HUES48 (cell line): ENCODE measurements around the gene GNPNAT1.
"Not testable (repeated sequence)": the region's sequence is repeated elsewhere in the genome, so short reads cannot be mapped to it uniquely, and the experiment has no call there.

Source experiments
- H3K27ac ChIP-seq: one replicate; pipeline ENCODE4 v1.7.0; 2013; ENCODE audit warnings: low read depth, low read length, inconsistent platforms
- H3K27me3 ChIP-seq: 2 replicates; pipeline ENCODE4 v1.6.1; 2013; ENCODE audit warnings: mild to moderate bottlenecking, low read length; ENCODE audit not compliant: control insufficient read depth, insufficient read depth
- H3K36me3 ChIP-seq: 2 replicates; pipeline ENCODE4 v1.6.1; 2013; ENCODE audit warnings: low read length; ENCODE audit not compliant: control insufficient read depth, insufficient read depth
- H3K4me1 ChIP-seq: 2 replicates; pipeline ENCODE4 v1.6.1; 2013; ENCODE audit warnings: mild to moderate bottlenecking, low read length; ENCODE audit not compliant: control insufficient read depth, insufficient read depth
- H3K4me3 ChIP-seq: 2 replicates; pipeline ENCODE4 v1.5.1; 2013; ENCODE audit warnings: mild to moderate bottlenecking, low read depth, low read length
- H3K9ac ChIP-seq: 2 replicates; pipeline ENCODE4 v1.6.1; 2013; ENCODE audit warnings: mild to moderate bottlenecking, low read depth, low read length, moderate library complexity
- H3K9me3 ChIP-seq: 2 replicates; pipeline ENCODE4 v1.6.1; 2013; ENCODE audit warnings: low read length; ENCODE audit not compliant: control insufficient read depth, insufficient read depth

The GNPNAT1 gene

DNA sequence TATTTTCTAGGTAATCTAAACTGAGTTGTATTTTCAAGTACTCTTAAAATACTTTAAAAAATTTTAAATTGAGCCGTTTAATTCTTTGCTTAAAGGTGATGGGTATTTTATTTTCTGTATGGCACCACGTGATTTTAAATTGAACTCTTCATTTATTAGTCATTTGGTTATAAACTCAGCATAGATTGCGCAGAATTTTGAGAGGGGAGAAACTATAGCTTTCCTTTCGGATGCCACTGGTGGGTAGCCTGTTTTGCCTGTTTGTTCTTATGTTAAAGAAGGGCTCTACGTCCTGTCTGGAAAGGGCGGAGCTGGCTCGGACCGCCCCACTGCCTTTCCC, 61.9 kb downstream of the GNPNAT1 start:
- Histone ChIP-seq H3K36me3 (peaks cover 52% of the 10 kb centered on the region), H3K4me3 (peak overlapping the region; percentile 60), H3K27ac (peak overlapping the region; percentile 86), H3K9me3 (no peaks in the 10 kb centered on the region), H3K9ac (no peak overlapping the region), H3K27me3 (no peaks in the 10 kb centered on the region), H3K4me1 (peaks cover 5% of the 10 kb centered on the region)

DNA sequence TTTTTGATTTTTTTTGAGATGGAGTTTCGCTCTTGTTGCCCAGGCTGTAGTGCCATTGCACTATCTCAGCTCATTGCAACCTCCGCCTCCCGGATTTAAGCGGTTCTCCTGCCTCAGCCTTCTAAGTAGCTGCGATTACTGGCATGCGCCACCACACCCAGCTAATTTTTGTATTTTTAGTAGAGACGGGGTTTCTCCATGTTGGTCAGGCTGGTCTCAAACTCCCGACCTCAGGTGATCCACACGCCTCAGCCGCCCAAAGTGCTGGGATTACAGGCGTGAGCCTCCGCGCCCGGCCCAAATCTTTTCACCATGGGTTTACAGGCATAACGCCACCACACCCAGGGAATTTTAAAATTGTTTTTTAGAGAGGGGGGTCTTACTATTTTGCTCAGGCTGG, 62.4 kb downstream of the GNPNAT1 start:
- not testable (repeated sequence) for H3K9me3 ChIP-seq, H3K4me1 ChIP-seq, H3K27me3 ChIP-seq, H3K9ac ChIP-seq
- Histone ChIP-seq H3K36me3 (peaks cover 54% of the 10 kb centered on the region), H3K27ac (peak overlapping the region; percentile 86), H3K4me3 (peak overlapping the region; percentile 60; the same call in 1 of the 2 replicates)

DNA sequence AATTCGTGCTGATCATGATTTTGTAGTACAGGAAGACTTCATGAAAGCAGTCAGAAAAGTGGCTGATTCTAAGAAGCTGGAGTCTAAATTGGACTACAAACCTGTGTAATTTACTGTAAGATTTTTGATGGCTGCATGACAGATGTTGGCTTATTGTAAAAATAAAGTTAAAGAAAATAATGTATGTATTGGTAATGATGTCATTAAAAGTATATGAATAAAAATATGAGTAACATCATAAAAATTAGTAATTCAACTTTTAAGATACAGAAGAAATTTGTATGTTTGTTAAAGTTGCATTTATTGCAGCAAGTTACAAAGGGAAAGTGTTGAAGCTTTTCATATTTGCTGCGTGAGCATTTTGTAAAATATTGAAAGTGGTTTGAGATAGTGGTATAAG, 63.9 kb downstream of the GNPNAT1 start:
- peaks cover 61% of the 10 kb centered on the region for H3K36me3 ChIP-seq
- H3K4me1 ChIP-seq: not testable (repeated sequence)

More for the DNA sequence above, 63.9 kb downstream of the GNPNAT1 start:
- not testable (repeated sequence) for H3K27me3 ChIP-seq, H3K9me3 ChIP-seq, H3K27ac ChIP-seq, H3K4me3 ChIP-seq, H3K9ac ChIP-seq
